ENCODE measurements around the gene KAT7.

- TF ChIP-seq CTCF (conservative IDR thresholded peaks at IDR 0.05; ENCODE audit: low read depth in 2 of 2) (no peak), REST (IDR thresholded peaks at IDR 0.05; ENCODE audit: unreplicated experiment) (no peak), EZH2 (IDR thresholded peaks at IDR 0.05; ENCODE audit: low read depth, unreplicated experiment) (no peak), POLR2AphosphoS5 (IDR thresholded peaks at IDR 0.05; ENCODE audit: low read depth) (no peak), CREB1 (CRISPR knock-in tag; IDR thresholded peaks at IDR 0.05; ENCODE audit: low read depth) (no peak), ZNF114 (CRISPR knock-in tag; IDR thresholded peaks at IDR 0.05) (no peak)
Measured at GRCh38 chr17:49870298-49870697, 81.8 kb downstream of the KAT7 start.
